Measurements from ENCODE around the gene AFAP1.

AFAP1 gene

DNA sequence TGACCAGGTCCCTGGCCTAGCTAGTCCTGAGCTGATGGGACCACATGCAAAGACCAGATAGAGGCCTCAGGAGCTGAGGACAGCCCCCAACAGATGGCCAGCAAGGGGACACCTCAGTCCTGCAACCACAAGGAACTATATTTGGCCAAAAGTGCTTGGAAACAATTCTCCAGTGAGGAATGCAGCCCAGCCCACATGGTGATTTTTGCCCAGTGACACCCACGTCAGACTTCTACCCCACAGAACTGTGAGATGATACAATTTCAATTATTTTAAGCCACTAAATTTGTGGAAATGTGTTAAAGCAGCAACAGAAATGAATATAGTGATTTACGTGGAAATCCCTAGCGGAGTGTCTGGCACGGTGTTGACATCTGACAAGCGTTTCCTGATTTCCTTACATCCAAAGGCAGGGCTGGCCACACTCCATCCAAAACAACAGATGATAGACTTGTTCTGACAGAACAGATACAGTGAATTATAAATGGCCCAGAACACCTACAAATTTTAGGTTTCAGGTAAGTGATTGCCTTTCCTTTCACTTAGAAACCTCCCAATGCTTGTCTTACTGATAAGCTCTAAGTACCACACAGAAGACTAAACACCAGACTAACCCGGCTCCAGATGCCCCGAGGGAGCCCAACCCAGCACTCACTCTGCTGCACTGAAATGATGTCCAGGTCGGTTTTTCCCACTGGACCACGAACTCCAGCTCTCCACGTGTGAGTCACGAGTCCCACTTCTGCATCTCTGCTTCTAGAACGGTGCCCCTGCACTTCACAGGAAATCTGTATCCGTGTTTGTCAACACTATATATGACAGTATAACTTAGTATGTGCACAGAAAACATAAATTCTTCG, 5.8 kb downstream of the AFAP1 start:
- H3K36me3 ChIP-seq, result no peaks in the 10 kb centered on the region
- no peak for TF ChIP-seq Cebpa-rat (IDR thresholded peaks at IDR 0.05)
- H3K9me3 ChIP-seq (replicated peaks in 1 of 11), result no peaks in the 10 kb centered on the region
- H3K4me3 ChIP-seq, result no peak overlapping the region
- H3K4me2 ChIP-seq, result peak overlapping the region in 4 of 11 experiments; percentile 1 to 29 (median 18); a peak in 3 of 22 replicates
- no peak overlapping the region for H3K27ac ChIP-seq
- no peak overlapping the region for H3K9ac ChIP-seq
- H3K4me1 ChIP-seq, result peaks cover 10 to 39% (median 11%) of the 10 kb centered on the region in 10 experiments
- H3K27me3 ChIP-seq, result peaks cover 9 to 30% (median 19%) of the 10 kb centered on the region in 11 experiments
- H4K20me1 ChIP-seq, result peaks cover 0 to 64% (median 15%) of the 10 kb centered on the region in 11 experiments; a peak in 12 of 22 replicates

DNA sequence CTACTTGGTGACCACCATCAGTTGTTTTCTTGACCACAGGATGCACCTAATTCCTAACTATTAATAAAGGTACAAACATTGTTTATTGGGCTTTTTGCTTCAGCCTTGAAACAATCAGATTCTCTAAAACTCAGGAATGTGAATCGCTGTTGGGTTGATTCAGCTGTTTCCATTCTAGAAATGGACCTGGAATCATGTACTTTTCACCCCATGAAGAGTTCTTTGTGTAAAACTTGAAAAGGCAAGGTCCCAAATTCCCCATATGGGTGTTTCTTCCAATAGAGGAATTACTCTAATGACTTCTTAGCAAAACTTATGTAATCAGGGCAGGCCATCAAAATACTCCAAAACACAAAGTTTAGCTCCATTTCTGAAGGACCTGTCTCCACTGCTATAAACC, 7.4 kb downstream of the AFAP1 start:
- no peaks in the 10 kb centered on the region for H3K36me3 ChIP-seq
- H3K4me3 ChIP-seq, result no peak overlapping the region
- peaks cover 0 to 23% (median 0%) of the 10 kb centered on the region in 10 experiments; a peak in 6 of 20 replicates for H3K4me1 ChIP-seq
- H3K9ac ChIP-seq, result no peak overlapping the region
- H3K27ac ChIP-seq, result no peak overlapping the region
- H3K27me3 ChIP-seq, result peaks cover 0 to 14% (median 5%) of the 10 kb centered on the region in 11 experiments; a peak in 13 of 22 replicates
- H3K9me3 ChIP-seq (replicated peaks in 1 of 11), result no peaks in the 10 kb centered on the region
- H3K4me2 ChIP-seq, result no peak overlapping the region
- no peak for TF ChIP-seq Cebpa-rat (IDR thresholded peaks at IDR 0.05)
- peaks cover 0 to 54% (median 19%) of the 10 kb centered on the region in 11 experiments; a peak in 11 of 22 replicates for H4K20me1 ChIP-seq

DNA sequence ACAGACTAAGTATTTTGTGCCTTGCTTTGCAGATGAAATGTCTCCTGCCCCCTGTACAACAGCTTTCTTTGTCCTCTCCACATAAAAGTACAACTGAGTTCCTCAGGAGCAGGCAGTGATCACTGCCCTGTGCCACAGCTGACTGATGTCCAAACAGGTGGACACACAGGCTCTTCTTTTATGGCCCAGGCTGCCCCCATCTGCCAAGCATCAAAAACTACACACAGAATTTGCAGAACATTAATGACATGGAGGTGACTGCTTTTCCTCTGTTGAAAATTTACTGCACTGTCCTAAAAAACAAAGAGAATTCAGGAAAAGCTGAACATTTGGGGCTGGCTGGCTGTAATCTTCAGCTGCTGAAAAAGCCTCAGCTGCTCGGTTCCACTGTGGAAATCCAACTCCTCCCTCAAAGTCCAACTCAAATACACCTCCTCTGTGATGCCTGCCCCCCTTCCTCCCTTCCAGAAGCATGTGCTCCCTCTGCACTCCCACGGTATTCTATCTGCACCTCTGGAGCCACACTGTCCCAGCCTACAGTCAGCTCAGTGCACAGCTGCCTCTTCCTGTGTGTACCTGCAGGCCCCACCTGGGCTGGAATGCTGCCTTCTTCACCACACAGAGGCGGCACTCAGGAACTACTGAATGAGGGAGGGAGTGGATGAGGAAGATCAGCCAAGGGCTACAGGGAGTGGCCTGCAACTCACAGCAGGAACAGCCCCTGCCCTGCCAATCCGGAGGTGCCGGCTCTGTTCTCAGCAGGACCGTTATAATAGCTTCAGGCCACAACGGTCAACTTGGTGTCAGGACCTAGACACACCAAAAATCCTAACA, 10.3 kb downstream of the AFAP1 start:
- Histone ChIP-seq H3K4me3 (no peak overlapping the region), H3K4me1 (peaks cover 0 to 20% (median 0%) of the 10 kb centered on the region in 10 experiments; a peak in 8 of 20 replicates), H3K27me3 (no peaks in the 10 kb centered on the region), H3K36me3 (no peaks in the 10 kb centered on the region), H4K20me1 (peaks cover 0 to 31% (median 15%) of the 10 kb centered on the region in 11 experiments; a peak in 9 of 22 replicates), H3K27ac (no peak overlapping the region), H3K4me2 (peak overlapping the region in 1 of 11 experiments; percentile 21; a peak in 1 of 22 replicates), H3K9me3 (replicated peaks in 1 of 11) (peaks cover 0 to 12% (median 4%) of the 10 kb centered on the region in 11 experiments; a peak in 3 of 22 replicates), H3K9ac (0 out of 22 replicates have a peak overlapping the region, but pooled peaks of 1 of the 11 experiments have one; percentile 14)
- no peak for TF ChIP-seq Cebpa-rat (IDR thresholded peaks at IDR 0.05)

DNA sequence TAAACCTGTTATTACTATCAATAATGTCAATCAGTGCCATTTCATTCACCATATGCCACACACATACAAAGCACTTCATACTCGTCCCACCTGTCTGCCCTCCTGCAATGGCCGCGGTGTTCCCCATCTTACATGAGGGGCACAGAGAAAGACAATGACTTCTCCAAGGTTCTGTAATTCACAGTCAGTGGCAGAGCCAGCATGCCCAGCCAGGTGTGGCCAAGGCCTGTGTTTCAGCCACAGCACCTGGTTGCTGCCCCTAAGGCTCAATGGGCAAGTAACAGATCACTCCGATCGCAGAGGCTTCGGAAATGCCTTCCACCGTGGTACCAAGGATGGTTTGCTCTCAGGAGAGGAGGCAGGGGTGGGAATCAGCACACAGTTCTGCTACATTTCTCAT, 10.9 kb downstream of the AFAP1 start:
- Histone ChIP-seq H3K9me3 (replicated peaks in 1 of 11) (peaks cover 0 to 12% (median 4%) of the 10 kb centered on the region in 11 experiments; a peak in 3 of 22 replicates), H3K36me3 (no peaks in the 10 kb centered on the region), H3K4me3 (no peak overlapping the region), H3K27ac (no peak overlapping the region), H4K20me1 (peaks cover 0 to 29% (median 15%) of the 10 kb centered on the region in 11 experiments; a peak in 9 of 22 replicates), H3K4me1 (peaks cover 0 to 14% (median 0%) of the 10 kb centered on the region in 10 experiments; a peak in 7 of 20 replicates), H3K9ac (no peak overlapping the region), H3K27me3 (no peaks in the 10 kb centered on the region), H3K4me2 (no peak overlapping the region)
- TF ChIP-seq Cebpa-rat (IDR thresholded peaks at IDR 0.05), result no peak

DNA sequence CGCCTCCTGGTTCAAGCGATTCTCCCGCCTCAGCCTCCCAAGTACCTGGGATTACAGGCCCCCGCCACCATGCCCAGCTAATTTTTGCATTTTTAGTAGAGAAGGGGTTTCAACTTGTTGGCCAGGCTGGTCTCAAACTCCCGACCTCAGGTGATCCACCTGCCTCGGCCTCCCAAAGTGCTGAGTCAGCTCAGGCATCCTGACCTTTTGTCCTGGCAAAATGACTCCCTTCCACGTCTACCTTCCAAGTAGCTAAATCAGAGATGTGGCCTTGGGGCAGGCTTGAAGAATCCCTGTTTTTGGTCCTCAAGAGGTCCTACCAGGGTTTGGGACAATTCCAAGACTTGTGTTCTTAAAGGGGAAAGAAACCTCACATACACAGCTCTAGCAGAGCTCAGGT, 12.8 kb downstream of the AFAP1 start:
- H3K4me3 ChIP-seq, result no peak overlapping the region
- H4K20me1 ChIP-seq, result peaks cover 0 to 29% (median 15%) of the 10 kb centered on the region in 11 experiments; a peak in 10 of 22 replicates
- no peak overlapping the region for H3K27ac ChIP-seq
- peaks cover 0 to 13% (median 0%) of the 10 kb centered on the region in 10 experiments; a peak in 6 of 20 replicates for H3K4me1 ChIP-seq
- peaks cover 0 to 12% (median 4%) of the 10 kb centered on the region in 11 experiments; a peak in 3 of 22 replicates for H3K9me3 ChIP-seq (replicated peaks in 1 of 11)
- no peak for TF ChIP-seq Cebpa-rat (IDR thresholded peaks at IDR 0.05)
- H3K4me2 ChIP-seq, result peak overlapping the region in 2 of 11 experiments; percentile 28 to 35; a peak in 2 of 22 replicates
- H3K36me3 ChIP-seq, result no peaks in the 10 kb centered on the region
- H3K9ac ChIP-seq, result no peak overlapping the region
- H3K27me3 ChIP-seq, result no peaks in the 10 kb centered on the region

DNA sequence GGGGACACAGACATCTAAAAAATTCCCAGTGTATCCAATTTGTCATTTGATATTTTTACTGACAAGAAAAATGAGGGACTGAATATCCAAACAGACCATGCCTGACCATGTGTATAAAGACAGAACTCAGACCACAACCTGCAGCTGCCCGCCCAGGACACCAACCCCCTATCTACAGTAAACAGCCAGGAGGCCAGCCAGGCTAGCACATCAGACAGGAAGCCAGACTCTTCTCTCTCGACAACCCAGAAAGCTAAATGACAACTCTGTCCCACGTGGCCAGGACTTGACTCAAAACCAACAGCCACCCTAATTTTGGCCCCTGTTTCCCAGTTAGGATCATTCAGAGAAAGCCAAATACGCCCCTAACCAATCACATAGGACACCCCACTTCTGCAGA, 15.1 kb downstream of the AFAP1 start:
- no peak for TF ChIP-seq Cebpa-rat (IDR thresholded peaks at IDR 0.05)
- H3K4me1 ChIP-seq, result peaks cover 0 to 10% (median 0%) of the 10 kb centered on the region in 10 experiments; a peak in 6 of 20 replicates
- H3K4me2 ChIP-seq, result no peak overlapping the region
- H3K9me3 ChIP-seq (replicated peaks in 1 of 11), result peaks cover 0 to 12% (median 4%) of the 10 kb centered on the region in 11 experiments; a peak in 3 of 22 replicates
- no peaks in the 10 kb centered on the region for H3K27me3 ChIP-seq
- no peak overlapping the region for H3K4me3 ChIP-seq
- H4K20me1 ChIP-seq, result peaks cover 0 to 25% (median 9%) of the 10 kb centered on the region in 11 experiments; a peak in 8 of 22 replicates
- H3K9ac ChIP-seq, result no peak overlapping the region
- H3K36me3 ChIP-seq, result no peaks in the 10 kb centered on the region
- H3K27ac ChIP-seq, result no peak overlapping the region

DNA sequence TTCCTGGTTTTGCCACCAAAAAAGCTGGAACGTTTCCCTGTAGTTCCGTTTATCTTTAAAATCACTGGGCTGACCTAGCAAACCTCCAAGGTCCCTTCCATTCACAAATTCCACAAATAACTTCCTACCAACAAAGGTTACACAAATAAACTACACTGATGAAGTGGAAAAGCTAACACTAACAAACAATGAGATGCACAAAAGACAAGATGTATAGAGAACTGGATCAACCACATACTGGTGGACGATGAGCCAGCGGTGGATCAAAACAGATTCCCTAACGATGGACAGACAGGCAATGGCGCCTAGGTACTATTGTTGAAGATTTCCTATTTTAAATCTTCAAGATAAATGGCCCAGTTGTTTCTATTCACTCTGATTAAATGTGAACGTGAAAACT, 15.5 kb downstream of the AFAP1 start:
- Histone ChIP-seq H3K4me3 (no peak overlapping the region), H4K20me1 (peaks cover 0 to 21% (median 5%) of the 10 kb centered on the region in 11 experiments; a peak in 8 of 22 replicates), H3K27ac (no peak overlapping the region)

DNA sequence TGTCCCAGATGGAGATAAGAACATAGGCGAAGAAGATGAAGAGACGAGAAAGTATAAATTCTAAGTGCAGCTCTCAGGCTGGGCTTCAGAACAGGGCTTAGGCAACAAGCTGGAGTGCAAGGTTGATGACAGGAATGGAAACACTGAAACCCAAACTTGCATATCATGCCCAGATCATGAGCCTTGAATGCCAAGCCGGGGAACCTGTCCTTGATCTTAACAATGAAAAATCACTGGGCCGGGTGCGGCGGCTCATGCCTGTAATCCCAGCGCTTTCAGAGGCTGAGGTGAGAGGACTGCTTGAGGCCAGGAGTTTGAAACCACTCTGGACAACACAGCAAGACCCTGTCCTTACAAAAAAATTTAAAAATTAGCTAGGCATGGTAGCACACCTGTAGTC, 17.2 kb downstream of the AFAP1 start:
- H3K4me1 ChIP-seq, result peaks cover 0 to 8% (median 0%) of the 10 kb centered on the region in 10 experiments; a peak in 5 of 20 replicates
- no peak overlapping the region for H3K4me2 ChIP-seq
- H3K27ac ChIP-seq, result no peak overlapping the region
- no peak overlapping the region for H3K9ac ChIP-seq
- no peak for TF ChIP-seq Cebpa-rat (IDR thresholded peaks at IDR 0.05)
- peaks cover 0 to 21% (median 0%) of the 10 kb centered on the region in 11 experiments; a peak in 7 of 22 replicates for H4K20me1 ChIP-seq
- no peaks in the 10 kb centered on the region for H3K27me3 ChIP-seq
- no peak overlapping the region for H3K4me3 ChIP-seq
- peaks cover 0 to 12% (median 4%) of the 10 kb centered on the region in 11 experiments; a peak in 3 of 22 replicates for H3K9me3 ChIP-seq (replicated peaks in 1 of 11)
- no peaks in the 10 kb centered on the region for H3K36me3 ChIP-seq

More for the DNA sequence above, 15.5 kb downstream of the AFAP1 start:
- peaks cover 0 to 12% (median 4%) of the 10 kb centered on the region in 11 experiments; a peak in 3 of 22 replicates for H3K9me3 ChIP-seq (replicated peaks in 1 of 11)
- no peaks in the 10 kb centered on the region for H3K27me3 ChIP-seq
- H3K4me1 ChIP-seq, result peaks cover 0 to 8% (median 0%) of the 10 kb centered on the region in 10 experiments; a peak in 5 of 20 replicates
- TF ChIP-seq Cebpa-rat (IDR thresholded peaks at IDR 0.05), result no peak
- no peaks in the 10 kb centered on the region for H3K36me3 ChIP-seq
- no peak overlapping the region for H3K4me2 ChIP-seq
- H3K9ac ChIP-seq, result no peak overlapping the region

Measured in BLaER1 treated with 17β-estradiol and CSF1 and Interleukin-3, amounts not matched to agents 10 nM and 100 nM (cell line).